WERI-Rb-1 (cell line): ENCODE results near the gene LMO7.

Source experiments
- DNase-seq: peaks from one replicate; pipeline ENCODE4 v3.0.0-alpha.2; 2020
- H3K27ac ChIP-seq: fragments of 250-450 bp; sonication (Bioruptor Pico); 2 replicates; pipeline ENCODE4 v1.5.1; 2020; ENCODE audit warnings: mild to moderate bottlenecking, moderate library complexity
- H3K27me3 ChIP-seq: fragments of 250-450 bp; sonication (Bioruptor Pico); 2 replicates; pipeline ENCODE4 v1.5.1; 2021; ENCODE audit warnings: mild to moderate bottlenecking, low read depth, moderate library complexity; ENCODE audit not compliant: insufficient read depth, severe bottlenecking
- H3K36me3 ChIP-seq: fragments of 250-450 bp; sonication (Bioruptor Pico); 2 replicates; pipeline ENCODE4 v1.5.1; 2020; ENCODE audit warnings: mild to moderate bottlenecking, moderate library complexity
- H3K4me3 ChIP-seq: 2 replicates; pipeline ENCODE4 v1.5.1; 2011; ENCODE audit warnings: low read depth, mild to moderate bottlenecking, control low read depth, low read length
- H3K9me3 ChIP-seq: fragments of 250-450 bp; sonication (Bioruptor Pico); 2 replicates; pipeline ENCODE4 v1.5.1; 2021; ENCODE audit warnings: mild to moderate bottlenecking, moderate library complexity; ENCODE audit not compliant: severe bottlenecking
- CTCF ChIP-seq: IDR thresholded peaks from 2 replicates; pipeline ENCODE4 v1.5.1; 2011; ENCODE audit warnings: low read depth, mild to moderate bottlenecking, control low read depth, inconsistent platforms, low read length

The LMO7 gene

GRCh38 chr13:75847588-75847987 is 211.5 kb downstream of the LMO7 start:
- no peaks in the 10 kb centered on the region for H3K27me3 ChIP-seq
- no peaks in the 10 kb centered on the region; the same call in 1 of the 2 replicates for H3K36me3 ChIP-seq
- DNase-seq: no peak
- no peak for TF ChIP-seq CTCF
- no peak overlapping the region for H3K4me3 ChIP-seq
- H3K27ac ChIP-seq: no peak overlapping the region
- H3K9me3 ChIP-seq: no peaks in the 10 kb centered on the region

GRCh38 chr13:75850916-75851315 is 214.8 kb downstream of the LMO7 start:
- no peaks in the 10 kb centered on the region for H3K36me3 ChIP-seq
- no peak for DNase-seq
- no peak overlapping the region for H3K4me3 ChIP-seq
- H3K27me3 ChIP-seq: no peaks in the 10 kb centered on the region
- no peak for TF ChIP-seq CTCF
- H3K9me3 ChIP-seq: no peaks in the 10 kb centered on the region
- H3K27ac ChIP-seq: no peak overlapping the region

GRCh38 chr13:75855216-75855615 is 219.1 kb downstream of the LMO7 start:
- no peak overlapping the region for H3K27ac ChIP-seq
- no peaks in the 10 kb centered on the region for H3K36me3 ChIP-seq
- no peak for DNase-seq
- no peaks in the 10 kb centered on the region for H3K9me3 ChIP-seq
- no peak for TF ChIP-seq CTCF
- H3K4me3 ChIP-seq: no peak overlapping the region
- H3K27me3 ChIP-seq: no peaks in the 10 kb centered on the region

GRCh38 chr13:75855847-75856246 is 219.7 kb downstream of the LMO7 start:
- Histone ChIP-seq H3K36me3 (no peaks in the 10 kb centered on the region), H3K9me3 (no peaks in the 10 kb centered on the region), H3K4me3 (no peak overlapping the region), H3K27ac (no peak overlapping the region), H3K27me3 (no peaks in the 10 kb centered on the region)
- no peak for TF ChIP-seq CTCF
- DNase-seq: no peak

GRCh38 chr13:75857291-75857690 is 221.2 kb downstream of the LMO7 start:
- Histone ChIP-seq H3K27me3 (no peaks in the 10 kb centered on the region), H3K9me3 (no peaks in the 10 kb centered on the region), H3K4me3 (no peak overlapping the region), H3K27ac (no peak overlapping the region), H3K36me3 (no peaks in the 10 kb centered on the region)
- DNase-seq: no peak
- TF ChIP-seq CTCF: no peak

- Histone ChIP-seq H3K36me3 (no peaks in the 10 kb centered on the region), H3K4me3 (no peak overlapping the region)
Observed at GRCh38 chr13:75860935-75861334, 224.8 kb downstream of the LMO7 start.

More at GRCh38 chr13:75860935-75861334, 224.8 kb downstream of the LMO7 start:
- H3K9me3 ChIP-seq: no peaks in the 10 kb centered on the region
- H3K27me3 ChIP-seq: no peaks in the 10 kb centered on the region
- no peak for DNase-seq
- no peak for TF ChIP-seq CTCF
- H3K27ac ChIP-seq: no peak overlapping the region
